Psoas muscle (tissue), 8 donors: ENCODE results near the gene IQCE. TPM values are rescaled to one million over a fixed set of nuclear protein-coding genes. Genes with fewer than 3 reads are reported as not detected.
"Not testable (repeated sequence)": the region's sequence is repeated elsewhere in the genome, so short reads cannot be mapped to it uniquely, and the experiment has no call there.

Source experiments
- ATAC-seq, 4 donors: fragments of 200-7000 bp; cut with Tn5 transposase; one replicate each; pipeline ENCODE4 v1.9.1; 2020; ENCODE audit warnings: moderate library complexity in 3 of 4, mild to moderate bottlenecking in 2 of 4
- DNase-seq, 2 donors: peaks; one replicate each; pipeline ENCODE4 v3.0.0-alpha.2; 2020
- H3K27ac ChIP-seq: fragments of 200-600 bp; one replicate; pipeline ENCODE4 v1.8.0; 2022
- H3K27me3 ChIP-seq, 3 donors: fragments of 200-600 bp in 1 of 3; one replicate each; pipeline versions ENCODE4 v1.6.1 to v1.8.0; 2013 to 2022; ENCODE audit warnings: low read length in 2 of 3, mild to moderate bottlenecking in 2 of 3, moderate library complexity in 1 of 3; ENCODE audit not compliant: insufficient read depth in 3 of 3
- H3K36me3 ChIP-seq, 2 donors: fragments of 200-600 bp in 1 of 2; one replicate each; pipeline versions ENCODE4 v1.6.1 to v1.8.0; 2013 to 2022; ENCODE audit warnings: low read depth in 1 of 2, mild to moderate bottlenecking in 1 of 2, moderate library complexity in 1 of 2; ENCODE audit not compliant: insufficient read depth in 1 of 2
- H3K4me1 ChIP-seq: fragments of 200-600 bp; one replicate; pipeline ENCODE4 v1.8.0; 2022
- H3K4me3 ChIP-seq: fragments of 200-600 bp; one replicate; pipeline ENCODE4 v1.8.0; 2022; ENCODE audit warnings: mild to moderate bottlenecking
- H3K9me3 ChIP-seq: fragments of 200-600 bp; one replicate; pipeline ENCODE4 v1.8.0; 2022
- CTCF ChIP-seq: fragments of 200-600 bp; IDR thresholded peaks from one replicate; pipeline ENCODE4 v1.8.0; 2022; ENCODE audit warnings: antibody characterized with exemption
- WGBS, 3 donors: extraction: QIAGEN DNeasy Blood & Tissue Kit; methylation state at CpG; one replicate each; pipeline versions ENCODE4 v1.1.6 to v1.1.7; 2013; 5-methylcytosine and 5-hydroxymethylcytosine counted together
- intact Hi-C, 2 donors: fragments of 100-400 bp; cut with DNase I; formaldehyde crosslinking; loops; one replicate each; pipeline versions ENCODE4 v1.11.0 to v1.14.2; 2022
- polyA plus RNA-seq, 3 donors: library from polyadenylated mRNA; stranded (reverse); fragments of 200-250 nt; gene quantifications; one replicate each; pipeline ENCODE4 v1.2.3, GENCODE V29; 2013
- total RNA-seq, 4 donors: library from RNA; stranded (reverse); fragmentation: NEBNext Ultra II Directional in 2 of 4; extraction: Animal tissue kit (Norgen Biotek cat#: 25700) in 2 of 4; gene quantifications; one replicate each; pipeline versions ENCODE4 v1.2.1 to v1.2.4, GENCODE V29; 2021 to 2023
- donor health status: healthy with polysubstance abuse.
- donor health status: DM: no; HTN: no; CAD: no; lungs with moderate emphysema.
- donor health status: Bipolar disorder and iron deficiency.
- donor health status: healthy.
- donor health status: DM: yes; HTN: yes; CAD: no.
- donor health status: DM: no; HTN: no; CAD: no.
- donor health status: DM: no; HTN: no; CAD: no.
- donor health status: DM: yes; HTN: yes; CAD: no.

IQCE gene
- total and polyA plus RNA-seq, 7 donors: 2.4 to 9.6 (median 6.6) TPM

DNA sequence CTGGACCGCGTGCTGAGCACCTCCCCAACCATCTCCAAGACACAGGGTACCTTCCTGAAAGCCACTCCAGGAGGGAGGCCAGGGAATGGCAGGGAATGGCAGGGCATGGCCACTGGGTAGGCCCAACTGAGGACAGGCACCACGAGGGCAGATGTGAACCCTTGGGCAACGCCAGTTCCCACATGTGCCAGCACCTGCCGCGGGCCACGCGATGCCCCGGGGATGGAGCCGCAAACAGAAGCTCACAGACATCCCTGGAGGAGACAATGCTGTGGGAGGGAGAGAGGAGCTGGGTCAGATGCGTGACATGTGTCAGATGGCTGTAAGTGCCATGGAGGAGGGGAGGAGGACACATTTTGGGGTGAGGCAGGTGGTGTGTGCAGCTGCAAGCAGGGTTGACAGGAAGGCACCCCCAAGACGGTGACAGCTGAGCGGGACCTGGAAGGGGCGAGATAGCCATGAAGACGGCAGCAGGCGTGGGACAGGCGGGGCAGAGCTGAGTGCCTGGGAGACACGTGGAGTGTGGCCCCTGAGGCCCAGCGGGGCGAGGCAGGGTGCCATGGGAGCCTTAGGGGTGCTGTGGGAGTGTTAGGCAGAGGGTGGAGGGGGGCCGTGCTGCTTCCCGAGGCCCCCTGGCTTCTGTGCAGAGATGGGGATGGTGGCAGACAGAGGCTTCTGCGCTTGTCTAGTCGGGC is 27.7 kb downstream of the IQCE start:
- no peaks in the 10 kb centered on the region for H3K4me1 ChIP-seq

DNA sequence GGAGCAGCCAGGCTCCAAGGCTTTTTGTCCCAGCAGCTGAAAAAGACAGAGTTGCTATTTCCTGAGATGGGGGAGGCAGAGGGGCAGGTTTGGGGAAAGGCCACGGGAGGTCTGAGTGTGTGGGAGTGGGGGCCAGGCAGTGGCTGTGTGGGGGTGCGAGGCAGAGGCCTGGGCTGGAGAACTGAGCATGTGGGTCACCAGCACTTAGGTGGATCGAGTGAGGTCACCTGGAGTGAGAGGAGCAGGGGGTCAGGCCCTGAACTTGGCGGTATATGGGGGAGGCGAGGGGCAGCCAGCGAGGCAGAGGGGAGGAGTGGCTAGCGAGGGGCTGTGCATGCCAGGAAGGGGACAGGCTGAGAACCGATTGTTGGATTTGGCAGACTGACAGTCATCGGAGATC is 28.4 kb downstream of the IQCE start:
- 82 to 91% (median 86%) methylated on average over 8 to 9 of the region's 9 CpGs for WGBS, 3 donors

More for the DNA sequence above, 27.7 kb downstream of the IQCE start:
- 88 to 89% (median 88%) methylated on average over 24 of the region's 24 CpGs for WGBS, 3 donors
- no peak for TF ChIP-seq CTCF
- no peak overlapping the region for H3K27ac ChIP-seq
- H3K36me3 ChIP-seq: peaks cover 0 to 46% of the 10 kb centered on the region in 2 donors
- no peaks in the 10 kb centered on the region for H3K9me3 ChIP-seq
- ATAC-seq: no peak
- intact Hi-C loops: no loop called here
- H3K4me3 ChIP-seq: no peak overlapping the region
- DNase-seq: no peak
- no peaks in the 10 kb centered on the region for H3K27me3 ChIP-seq

GRCh38 chr7:2587778-2588177 is 29.0 kb downstream of the IQCE start:
- Histone ChIP-seq H3K9me3 (no peaks in the 10 kb centered on the region), H3K27ac (no peak overlapping the region), H3K36me3 (peaks cover 0 to 54% of the 10 kb centered on the region in 2 donors), H3K4me3 (no peak overlapping the region), H3K27me3 (no peaks in the 10 kb centered on the region), H3K4me1 (no peaks in the 10 kb centered on the region)
- ATAC-seq: no peak
- intact Hi-C loops: no loop called here
- WGBS, 3 donors: 94 to 98% (median 97%) methylated on average over 21 of the region's 21 CpGs
- TF ChIP-seq CTCF: no peak
- no peak for DNase-seq

More for the DNA sequence above, 28.4 kb downstream of the IQCE start:
- intact Hi-C loops: no loop called here
- H3K27me3 ChIP-seq: no peaks in the 10 kb centered on the region
- DNase-seq: no peak
- no peak overlapping the region for H3K27ac ChIP-seq
- no peaks in the 10 kb centered on the region for H3K4me1 ChIP-seq
- no peak for ATAC-seq
- no peaks in the 10 kb centered on the region for H3K9me3 ChIP-seq
- no peak for TF ChIP-seq CTCF
- peaks cover 0 to 48% of the 10 kb centered on the region in 2 donors for H3K36me3 ChIP-seq
- H3K4me3 ChIP-seq: no peak overlapping the region

- no peak for TF ChIP-seq CTCF
- Histone ChIP-seq H3K9me3 (no peaks in the 10 kb centered on the region), H3K27me3 (no peaks in the 10 kb centered on the region), H3K4me1 (no peaks in the 10 kb centered on the region), H3K27ac (no peak overlapping the region), H3K36me3 (peaks cover 0 to 62% of the 10 kb centered on the region in 2 donors), H3K4me3 (no peak overlapping the region)
- no peak for DNase-seq
- ATAC-seq: no peak
- intact Hi-C loops: no loop called here
- 90 to 91% (median 91%) methylated on average over 16 of the region's 16 CpGs for WGBS, 3 donors
Observed at GRCh38 chr7:2589341-2589740, 30.6 kb downstream of the IQCE start.

DNA sequence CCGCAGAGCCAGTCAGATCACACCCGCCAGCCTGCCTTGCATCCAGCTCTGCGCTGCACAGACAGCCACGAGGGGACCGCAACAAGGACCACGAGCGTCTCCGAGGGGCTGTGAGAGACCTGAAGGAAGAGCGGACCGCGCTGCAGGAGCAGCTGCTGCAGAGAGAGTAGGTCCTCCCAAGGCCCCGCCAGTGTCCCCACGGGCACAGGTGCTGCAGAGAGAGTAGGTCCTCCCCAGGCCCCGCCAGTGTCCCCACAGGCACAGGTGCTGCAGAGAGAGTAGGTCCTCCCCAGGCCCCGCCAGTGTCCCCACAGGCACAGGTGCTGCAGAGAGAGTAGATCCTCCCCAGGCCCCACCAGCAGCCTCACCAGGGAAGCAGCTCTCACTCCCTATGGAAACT is 31.2 kb downstream of the IQCE start:
- peaks cover 0 to 62% of the 10 kb centered on the region in 2 donors for H3K36me3 ChIP-seq
- ATAC-seq, H3K4me3 ChIP-seq, DNase-seq, H3K4me1 ChIP-seq, H3K27ac ChIP-seq, intact Hi-C loops, H3K9me3 ChIP-seq, H3K27me3 ChIP-seq: not testable (repeated sequence)
- 89 to 95% (median 92%) methylated on average over 15 of the region's 15 CpGs for WGBS, 3 donors
